B cell (primary cell): ENCODE measurements around the gene ZNF407. TPM values are rescaled to one million over a fixed set of nuclear protein-coding genes. Genes with fewer than 3 reads are reported as not detected.

Experiments
- ATAC-seq: fragments of 200-7000 bp; cut with Tn5 transposase; one replicate; pipeline ENCODE4 v1.10.0; 2021; ENCODE audit warnings: low read depth, mild to moderate bottlenecking, moderate number of reproducible peaks, moderate library complexity
- CTCF ChIA-PET: fragments of 350-600 bp; sonication (Branson Sonifier 250); formaldehyde crosslinking; loops from one replicate; lab custom pipeline; 2021; ENCODE audit warnings: antibody characterized with exemption, inconsistent platforms; lab: Charles Lee
- POLR2A ChIA-PET: fragments of 350-600 bp; sonication (Branson Sonifier 250); formaldehyde crosslinking; loops from one replicate; lab custom pipeline; 2021; ENCODE audit warnings: antibody characterized with exemption; lab: Charles Lee
- DNase-seq: peaks from one replicate; pipeline ENCODE4 v3.0.0; 2013
- H2AFZ ChIP-seq: 2 replicates; pipeline ENCODE4 v1.6.1; 2012; ENCODE audit warnings: mild to moderate bottlenecking, low read depth, low read length; ENCODE audit not compliant: insufficient read depth, poor library complexity, severe bottlenecking
- H3K27ac ChIP-seq, 2 donors: 1 replicate in 1 of 2; 2 replicates in 1 of 2; pipeline ENCODE4 v1.5.1; 2012 to 2013; ENCODE audit warnings: low read length in 2 of 2, mild to moderate bottlenecking in 2 of 2, moderate library complexity in 1 of 2
- H3K27me3 ChIP-seq, 4 experiments: fragments of 200-600 bp in 1 of 4; sonication (generic) in 1 of 4; replicated peaks in 1 of 4; 1 replicate in 2 of 4; 2 replicates in 2 of 4; pipeline versions ENCODE4 v1.6.1 to v1.7.0; 2013 to 2016; ENCODE audit warnings: low read length in 3 of 4, mild to moderate bottlenecking in 2 of 4, mixed read lengths in 1 of 4, moderate library complexity in 1 of 4; ENCODE audit not compliant: insufficient read depth in 4 of 4, control insufficient read depth in 3 of 4; ENCODE audit errors: control extremely low read depth in 1 of 4
- H3K36me3 ChIP-seq, 2 experiments: replicated peaks in 1 of 2; 1 replicate in 1 of 2; 2 replicates in 1 of 2; pipeline versions ENCODE4 v1.6.1 to v1.7.1; 2013; ENCODE audit warnings: low read length in 1 of 2; ENCODE audit not compliant: insufficient read depth in 2 of 2, control insufficient read depth in 1 of 2; ENCODE audit errors: control extremely low read depth in 1 of 2, extremely low read depth in 1 of 2
- H3K4me1 ChIP-seq, 2 donors: fragments of 200-600 bp in 1 of 2; sonication (generic) in 1 of 2; 1 replicate in 1 of 2; 2 replicates in 1 of 2; pipeline versions ENCODE4 v1.5.1 to v1.6.1; 2013 to 2017; ENCODE audit warnings: low read length in 2 of 2; ENCODE audit not compliant: control insufficient read depth in 2 of 2, insufficient read depth in 2 of 2
- H3K4me2 ChIP-seq: replicated peaks from 2 replicates; pipeline ENCODE3; 2012; ENCODE audit warnings: mild to moderate bottlenecking, low read depth, low read length; ENCODE audit not compliant: poor library complexity, severe bottlenecking
- H3K4me3 ChIP-seq, 5 experiments: fragments of 200-600 bp in 1 of 5; sonication (generic) in 1 of 5; 1 replicate in 3 of 5; 2 replicates in 2 of 5; pipeline versions ENCODE4 v1.5.1 to v1.7.0; 2011 to 2016; ENCODE audit warnings: low read length in 4 of 5, mild to moderate bottlenecking in 4 of 5, low read depth in 2 of 5, control low read depth in 1 of 5, moderate library complexity in 1 of 5; ENCODE audit not compliant: insufficient read depth in 1 of 5; ENCODE audit errors: control extremely low read depth in 1 of 5, extremely low read depth in 1 of 5
- H3K79me2 ChIP-seq: fragments of 200-600 bp; sonication (generic); one replicate; pipeline ENCODE4 v1.6.0; 2016; ENCODE audit warnings: low read length; ENCODE audit not compliant: control insufficient read depth, insufficient read depth
- H3K9ac ChIP-seq: fragments of 200-600 bp; sonication (generic); 2 replicates; pipeline ENCODE4 v1.6.1; 2017; ENCODE audit warnings: mild to moderate bottlenecking, low read length, moderate library complexity
- H3K9me3 ChIP-seq, 3 donors: one replicate each; pipeline versions ENCODE4 v1.6.1 to v1.7.1; 2013; ENCODE audit warnings: low read length in 2 of 3; ENCODE audit not compliant: control insufficient read depth in 2 of 3, insufficient read depth in 1 of 3; ENCODE audit errors: control extremely low read depth in 1 of 3
- H4K20me1 ChIP-seq: 2 replicates; pipeline ENCODE4 v1.6.0; 2012; ENCODE audit warnings: mild to moderate bottlenecking, low read length; ENCODE audit not compliant: insufficient read depth, control insufficient read depth, poor library complexity, severe bottlenecking
- H3K27ac Mint-ChIP-seq: one replicate; pipeline ENCODE4 v1.8.0; 2021; ENCODE audit warnings: mixed read lengths
- H3K27me3 Mint-ChIP-seq: one replicate; pipeline ENCODE4 v1.8.0; 2021; ENCODE audit warnings: mixed read lengths
- H3K4me1 Mint-ChIP-seq: one replicate; pipeline ENCODE4 v1.8.0; 2021; ENCODE audit warnings: mixed read lengths
- H3K4me3 Mint-ChIP-seq: one replicate; pipeline ENCODE4 v1.8.0; 2021; ENCODE audit warnings: mixed read lengths
- H3K9me3 Mint-ChIP-seq: one replicate; pipeline ENCODE4 v1.8.0; 2022; ENCODE audit warnings: mixed read lengths; ENCODE audit not compliant: insufficient read depth
- CTCF ChIP-seq: fragments of 200-600 bp; IDR thresholded peaks from one replicate; pipeline ENCODE4 v1.8.0; 2022; ENCODE audit warnings: antibody characterized with exemption, mild to moderate bottlenecking
- EZH2 ChIP-seq: IDR thresholded peaks from 2 replicates; pipeline ENCODE4 v1.6.1; 2012; ENCODE audit warnings: borderline replicate concordance, low read depth, mild to moderate bottlenecking, moderate library complexity, low read length; ENCODE audit not compliant: insufficient read depth, poor library complexity, severe bottlenecking
- WGBS: methylation state at CpG from one replicate; pipeline ENCODE4 v1.1.5; 2013; ENCODE audit warnings: missing lambda C conversion rate; ENCODE audit not compliant: insufficient coverage; 5-methylcytosine and 5-hydroxymethylcytosine counted together
- intact Hi-C: fragments of 100-400 bp; cut with micrococcal nuclease; formaldehyde crosslinking; loops from one replicate; pipeline ENCODE4 v1.10.0; 2022
- polyA plus RNA-seq: library from polyadenylated mRNA; depleted of rRNA; stranded (reverse); fragments of >200 nt; gene quantifications from 2 replicates; pipeline ENCODE4 v1.2.3, GENCODE V29; 2012
- total RNA-seq, 2 donors: library from RNA; stranded (reverse); fragments of 120-200 nt in 1 of 2; gene quantifications; 1 replicate in 1 of 2; 2 replicates in 1 of 2; pipeline versions ENCODE4 v1.2.3 to v1.2.4, GENCODE V29; 2013 to 2022

ZNF407 gene
- total and polyA plus RNA-seq, 2 donors (not counting 1 experiment from before 2014, with no cell fraction given), result 4.5 to 37.1 TPM

GRCh38 chr18:75037689-75037955, 440.0 kb downstream of the ZNF407 start:
- no peak for DNase-seq
- no peak overlapping the region for H3K9ac ChIP-seq
- H3K79me2 ChIP-seq, result no peaks in the 10 kb centered on the region
- intact Hi-C loops, result no loop called here
- Mint-ChIP-seq H3K4me3 (no peak overlapping the region), H3K27me3 (no peaks in the 10 kb centered on the region), H3K4me1 (no peaks in the 10 kb centered on the region), H3K9me3 (no peaks in the 10 kb centered on the region), H3K27ac (no peak overlapping the region)
- no peak for TF ChIP-seq EZH2
- TF ChIP-seq CTCF, result no peak
- no peaks in the 10 kb centered on the region for H4K20me1 ChIP-seq
- no peak for ATAC-seq
- H3K4me3 ChIP-seq, result no peak overlapping the region
- no peaks in the 10 kb centered on the region for H3K27me3 ChIP-seq
- H3K27ac ChIP-seq, result no peak overlapping the region
- 90% methylated on average over 2 of the region's 3 CpGs for WGBS
- no peaks in the 10 kb centered on the region for H3K9me3 ChIP-seq
- peaks cover 0 to 1% of the 10 kb centered on the region in 2 experiments for H3K36me3 ChIP-seq
- no peaks in the 10 kb centered on the region for H3K4me1 ChIP-seq
- ChIA-PET POLR2A (no interaction called here), CTCF (no interaction called here)
- no peak overlapping the region for H3K4me2 ChIP-seq
- no peak overlapping the region for H2AFZ ChIP-seq

GRCh38 chr18:75041586-75041985, 443.9 kb downstream of the ZNF407 start:
- Mint-ChIP-seq H3K27me3 (no peaks in the 10 kb centered on the region), H3K4me3 (no peak overlapping the region), H3K9me3 (no peaks in the 10 kb centered on the region), H3K4me1 (no peaks in the 10 kb centered on the region), H3K27ac (no peak overlapping the region)
- Histone ChIP-seq H3K79me2 (no peaks in the 10 kb centered on the region), H4K20me1 (no peaks in the 10 kb centered on the region), H3K27me3 (no peaks in the 10 kb centered on the region), H3K9me3 (no peaks in the 10 kb centered on the region), H3K36me3 (no peaks in the 10 kb centered on the region), H3K4me1 (no peaks in the 10 kb centered on the region), H3K4me2 (no peak overlapping the region), H3K4me3 (no peak overlapping the region), H3K9ac (no peak overlapping the region), H3K27ac (no peak overlapping the region), H2AFZ (no peak overlapping the region)
- CTCF ChIA-PET, result interaction anchor here (0.7 to 1.2 kb wide), 3 partner anchors 46 to 647 kb away, joined by 3 read pairs; no protein-coding TSS in a partner anchor
- 100% methylated on average over 1 of the region's 8 CpGs for WGBS
- TF ChIP-seq EZH2 (no peak), CTCF (no peak)
- POLR2A ChIA-PET, result no interaction called here
- intact Hi-C loops, result no loop called here
- no peak for ATAC-seq
- DNase-seq, result no peak
